ENCODE measurements around the gene TEX36.

GRCh38 chr10:125611216-125611615, 71.7 kb downstream of the TEX36 start:
- TF ChIP-seq CTCF (conservative IDR thresholded peaks at IDR 0.05; ENCODE audit: low read depth, low read length) (no peak), EZH2 (IDR thresholded peaks at IDR 0.05; ENCODE audit: borderline replicate concordance, low read depth, low read length, poor library complexity, severe bottlenecking) (no peak)
